H9 (cell line): Measurements from ENCODE around the gene SLC51A. TPM values are rescaled to one million over a fixed set of nuclear protein-coding genes. Genes with fewer than 3 reads are reported as not detected.

ENCODE experiments used
- DNase-seq: peaks from one replicate; pipeline ENCODE4 v3.0.0-alpha.2; 2017
- H2AFZ ChIP-seq: one replicate; pipeline ENCODE4 v1.6.1; 2013; ENCODE audit warnings: mild to moderate bottlenecking, low read length, control low read depth, moderate library complexity
- H2AK5ac ChIP-seq: 2 replicates; pipeline ENCODE4 v1.6.1; 2013; ENCODE audit warnings: low read length, control low read depth, mixed read lengths; ENCODE audit not compliant: insufficient read length
- H2BK120ac ChIP-seq: one replicate; pipeline ENCODE4 v1.6.1; 2013; ENCODE audit warnings: low read depth, mild to moderate bottlenecking, low read length, control low read depth, inconsistent platforms; ENCODE audit not compliant: poor library complexity, severe bottlenecking
- H2BK12ac ChIP-seq: 2 replicates; pipeline ENCODE4 v1.6.1; 2013; ENCODE audit warnings: low read length, control low read depth, mixed read lengths, low read depth; ENCODE audit not compliant: insufficient read length
- H2BK15ac ChIP-seq: 2 replicates; pipeline ENCODE4 v1.6.1; 2013; ENCODE audit warnings: low read depth, low read length, control low read depth
- H2BK20ac ChIP-seq: one replicate; pipeline ENCODE4 v1.6.1; 2013; ENCODE audit warnings: low read depth, mild to moderate bottlenecking, low read length, control low read depth, inconsistent platforms; ENCODE audit not compliant: poor library complexity, severe bottlenecking
- H2BK5ac ChIP-seq: 2 replicates; pipeline ENCODE4 v1.6.1; 2013; ENCODE audit warnings: low read length, control low read depth, mixed read lengths; ENCODE audit not compliant: insufficient read length
- H3K14ac ChIP-seq: 2 replicates; pipeline ENCODE4 v1.6.1; 2013; ENCODE audit warnings: low read length, control low read depth; ENCODE audit not compliant: insufficient read depth
- H3K18ac ChIP-seq: 2 replicates; pipeline ENCODE4 v1.6.1; 2013; ENCODE audit warnings: low read depth, mild to moderate bottlenecking, mixed read lengths, low read length, control low read depth; ENCODE audit not compliant: insufficient read length
- H3K23ac ChIP-seq: 2 replicates; pipeline ENCODE4 v1.6.1; 2013; ENCODE audit warnings: low read length, control low read depth, mixed read lengths, low read depth; ENCODE audit not compliant: insufficient read length
- H3K23me2 ChIP-seq: 2 replicates; pipeline ENCODE4 v1.6.1; 2013; ENCODE audit warnings: low read depth, mild to moderate bottlenecking, mixed read lengths, low read length, control low read depth; ENCODE audit not compliant: insufficient read length, poor library complexity, severe bottlenecking
- H3K27ac ChIP-seq: 2 replicates; pipeline ENCODE4 v1.5.1; 2013; ENCODE audit warnings: low read length, control low read depth, mixed read lengths, low read depth; ENCODE audit not compliant: insufficient read length
- H3K27me3 ChIP-seq: 2 replicates; pipeline ENCODE4 v1.6.1; 2013; ENCODE audit warnings: low read length, control low read depth, inconsistent platforms; ENCODE audit not compliant: insufficient read depth
- H3K4ac ChIP-seq: 2 replicates; pipeline ENCODE4 v1.6.1; 2013; ENCODE audit warnings: low read depth, mild to moderate bottlenecking, control low read depth, inconsistent platforms, low read length, moderate library complexity
- H3K4me1 ChIP-seq: 2 replicates; pipeline ENCODE4 v1.6.1; 2013; ENCODE audit warnings: low read length, control low read depth, inconsistent platforms; ENCODE audit not compliant: insufficient read depth
- H3K4me2 ChIP-seq: 2 replicates; pipeline ENCODE4 v1.6.1; 2013; ENCODE audit warnings: low read length, control low read depth, mixed read lengths; ENCODE audit not compliant: insufficient read length, insufficient read depth
- H3K56ac ChIP-seq: 2 replicates; pipeline ENCODE4 v1.6.1; 2013; ENCODE audit warnings: low read depth, mild to moderate bottlenecking, mixed read lengths, low read length, control low read depth; ENCODE audit not compliant: insufficient read length
- H3K79me1 ChIP-seq: 2 replicates; pipeline ENCODE4 v1.6.1; 2013; ENCODE audit warnings: low read depth, mild to moderate bottlenecking, moderate library complexity, low read length, control low read depth, inconsistent platforms; ENCODE audit not compliant: insufficient read depth, poor library complexity, severe bottlenecking
- H3K79me2 ChIP-seq: 2 replicates; pipeline ENCODE4 v1.6.1; 2013; ENCODE audit warnings: low read length, control low read depth, inconsistent platforms; ENCODE audit not compliant: insufficient read depth
- H3K9ac ChIP-seq: 2 replicates; pipeline ENCODE4 v1.6.1; 2013; ENCODE audit warnings: low read length, control low read depth, mixed read lengths; ENCODE audit not compliant: insufficient read length; ENCODE audit errors: extremely low read depth
- H3K9me3 ChIP-seq: one replicate; pipeline ENCODE4 v1.6.1; 2013; ENCODE audit warnings: low read depth, low read length, inconsistent platforms; ENCODE audit not compliant: control insufficient read depth
- H3T11ph ChIP-seq: one replicate; pipeline ENCODE4 v1.6.1; 2013; ENCODE audit warnings: mild to moderate bottlenecking, low read length, control low read depth, inconsistent platforms
- H4K20me1 ChIP-seq: one replicate; pipeline ENCODE4 v1.6.1; 2013; ENCODE audit not compliant: control insufficient read depth, insufficient read length, insufficient read depth
- H4K5ac ChIP-seq: 2 replicates; pipeline ENCODE4 v1.6.1; 2013; ENCODE audit warnings: low read depth, mild to moderate bottlenecking, mixed read lengths, low read length, control low read depth; ENCODE audit not compliant: insufficient read length
- H4K8ac ChIP-seq: replicated peaks from 2 replicates; pipeline ENCODE4 v1.6.1; 2013; ENCODE audit warnings: low read length, control low read depth, mixed read lengths, low read depth; ENCODE audit not compliant: insufficient read length
- H4K91ac ChIP-seq: 2 replicates; pipeline ENCODE4 v1.6.1; 2013; ENCODE audit warnings: low read depth, mild to moderate bottlenecking, moderate library complexity, mixed read lengths, low read length, control low read depth; ENCODE audit not compliant: insufficient read length
- H3K27ac Mint-ChIP-seq, 3 experiments: 2 replicates in 2 of 3; 3 replicates in 1 of 3; pipeline ENCODE4 v1.8.0; 2020 to 2021; ENCODE audit warnings: mixed read lengths in 3 of 3, mild to moderate bottlenecking in 1 of 3, moderate library complexity in 1 of 3
- H3K27me3 Mint-ChIP-seq: 2 replicates; pipeline ENCODE4 v1.8.0; 2021; ENCODE audit warnings: low read depth, mild to moderate bottlenecking, moderate library complexity, mixed read lengths
- H3K36me3 Mint-ChIP-seq, 3 experiments: 2 replicates in 2 of 3; 3 replicates in 1 of 3; pipeline ENCODE4 v1.8.0; 2020 to 2021; ENCODE audit warnings: low read depth in 3 of 3, mixed read lengths in 3 of 3; ENCODE audit not compliant: insufficient read depth in 1 of 3
- H3K4me1 Mint-ChIP-seq, 2 experiments: 2 replicates each; pipeline ENCODE4 v1.8.0; 2020; ENCODE audit warnings: mixed read lengths in 2 of 2
- H3K4me3 Mint-ChIP-seq, 2 experiments: 2 replicates in 1 of 2; 3 replicates in 1 of 2; pipeline ENCODE4 v1.8.0; 2020 to 2021; ENCODE audit warnings: mild to moderate bottlenecking in 2 of 2, mixed read lengths in 2 of 2, moderate library complexity in 1 of 2
- H3K9me3 Mint-ChIP-seq, 2 experiments: 2 replicates in 1 of 2; 3 replicates in 1 of 2; pipeline ENCODE4 v1.8.0; 2020; ENCODE audit warnings: mild to moderate bottlenecking in 2 of 2, mixed read lengths in 2 of 2, moderate library complexity in 1 of 2
- CTCF ChIP-seq: fragments of 200-600 bp; sonication (generic); conservative IDR thresholded peaks from 3 replicates; pipeline ENCODE4 v1.8.0; 2021; ENCODE audit warnings: antibody characterized with exemption, mild to moderate bottlenecking
- WGBS: extraction: QIAGEN DNeasy Blood & Tissue Kit; methylation state at CpG from one replicate; pipeline ENCODE4 v1.1.7; 2013; ENCODE audit warnings: missing lambda C conversion rate, low lambda C conversion rate, mixed read lengths; ENCODE audit not compliant: insufficient read length; ENCODE audit errors: extremely low coverage; 5-methylcytosine and 5-hydroxymethylcytosine counted together
- total RNA-seq: library from RNA; stranded (reverse); gene quantifications from 2 replicates; pipeline ENCODE4 v1.2.1, GENCODE V29; 2021

Gene SLC51A
- total RNA-seq, 1 experiment from 2014 or later = 5.6 TPM

DNA sequence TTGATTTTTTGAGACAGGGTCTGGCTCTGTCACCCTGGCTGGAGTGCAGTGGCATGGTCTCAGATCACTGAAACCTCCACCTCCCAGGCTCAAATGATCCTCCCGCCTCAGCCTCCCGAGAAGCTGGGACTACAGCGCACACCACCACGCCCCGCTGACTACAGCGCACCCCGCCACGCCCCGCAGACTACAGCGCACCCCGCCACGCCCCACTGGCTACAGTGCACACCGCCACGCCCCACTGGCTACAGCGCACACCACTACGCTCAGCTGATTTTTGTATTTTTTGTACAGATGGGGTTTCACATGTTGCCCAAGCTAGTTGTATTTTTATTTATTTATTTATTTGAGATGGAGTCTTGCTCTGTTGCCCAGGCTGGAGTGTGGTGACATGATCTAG, 35.6 kb downstream of the SLC51A start:
- Histone ChIP-seq H4K20me1 (no peaks in the 10 kb centered on the region), H3K27me3 (no peaks in the 10 kb centered on the region), H3K4me1 (no peaks in the 10 kb centered on the region), H2BK12ac (no peak overlapping the region), H3T11ph (no peak overlapping the region), H3K23ac (no peak overlapping the region), H2BK120ac (no peak overlapping the region), H3K56ac (no peak overlapping the region), H3K4me2 (no peak overlapping the region), H2BK5ac (no peak overlapping the region), H3K4ac (no peak overlapping the region), H2AFZ (no peak overlapping the region), H2BK15ac (no peak overlapping the region), H3K9me3 (no peaks in the 10 kb centered on the region), H3K27ac (no peak overlapping the region), H2AK5ac (no peak overlapping the region), H2BK20ac (no peak overlapping the region), H3K79me2 (no peaks in the 10 kb centered on the region), H4K8ac (no peak overlapping the region), H3K79me1 (no peaks in the 10 kb centered on the region), H3K23me2 (no peaks in the 10 kb centered on the region), H3K14ac (no peak overlapping the region), H3K9ac (no peak overlapping the region), H3K18ac (no peak overlapping the region), H4K91ac (no peak overlapping the region), H4K5ac (no peak overlapping the region)
- Mint-ChIP-seq H3K4me1 (no peaks in the 10 kb centered on the region), H3K27ac (no peak overlapping the region), H3K36me3 (peaks cover 0 to 20% (median 8%) of the 10 kb centered on the region in 3 experiments; a peak in 5 of 7 replicates), H3K9me3 (no peaks in the 10 kb centered on the region; a peak in 1 of 5 replicates), H3K27me3 (no peaks in the 10 kb centered on the region), H3K4me3 (no peak overlapping the region)
- DNase-seq = no peak
- no CpG with 5 or more reads among the region's 16 CpGs for WGBS
- no peak for TF ChIP-seq CTCF
